MCF 10A (cell line): ENCODE measurements around the gene SNX17. TPM values are rescaled to one million over a fixed set of nuclear protein-coding genes. Genes with fewer than 3 reads are reported as not detected.
"Not testable (repeated sequence)": the region's sequence is repeated elsewhere in the genome, so short reads cannot be mapped to it uniquely, and the experiment has no call there.

Experiments
- BruUV-seq: library from RNA; stranded (reverse); fragments of 400-500 nt; replicated peaks from 2 replicates; lab custom pipeline; 2021; lab: Mats Ljungman, UMichigan
- CTCF ChIA-PET: fragments of 300-600 bp; sonication (Branson Sonifier 250); formaldehyde crosslinking; extraction: SDS; loops from one replicate; lab custom pipeline; 2021; ENCODE audit warnings: antibody characterized with exemption, inconsistent platforms; lab: Yijun Ruan, JAX
- POLR2A ChIA-PET: fragments of 300-600, 350-650 bp; sonication (Branson Sonifier 250); formaldehyde crosslinking; extraction: SDS; loops from one replicate; lab custom pipeline; 2020; ENCODE audit warnings: antibody characterized with exemption, inconsistent platforms; lab: Yijun Ruan, JAX
- DNase-seq: peaks from one replicate; pipeline ENCODE4 v3.0.0-alpha.2; 2018; ENCODE audit not compliant: unreplicated experiment
- H3K27ac Mint-ChIP-seq: one replicate; pipeline ENCODE4 v1.8.0; 2022; ENCODE audit warnings: mild to moderate bottlenecking, low read depth, mixed read lengths; ENCODE audit not compliant: unreplicated experiment
- H3K27me3 Mint-ChIP-seq: one replicate; pipeline ENCODE4 v1.8.0; 2022; ENCODE audit warnings: mixed read lengths; ENCODE audit not compliant: insufficient read depth, unreplicated experiment
- H3K36me3 Mint-ChIP-seq: one replicate; pipeline ENCODE4 v1.8.0; 2022; ENCODE audit warnings: mild to moderate bottlenecking, moderate library complexity, mixed read lengths; ENCODE audit not compliant: insufficient read depth, unreplicated experiment
- H3K4me1 Mint-ChIP-seq: one replicate; pipeline ENCODE4 v1.8.0; 2022; ENCODE audit warnings: mixed read lengths; ENCODE audit not compliant: insufficient read depth, unreplicated experiment
- H3K4me3 Mint-ChIP-seq: one replicate; pipeline ENCODE4 v1.8.0; 2022; ENCODE audit warnings: mild to moderate bottlenecking, moderate library complexity, mixed read lengths; ENCODE audit not compliant: unreplicated experiment
- H3K9me3 Mint-ChIP-seq: one replicate; pipeline ENCODE4 v1.8.0; 2022; ENCODE audit warnings: mixed read lengths; ENCODE audit not compliant: unreplicated experiment
- CTCF ChIP-seq: fragments of 200-600 bp; IDR thresholded peaks from one replicate; pipeline ENCODE4 v1.8.0; 2022; ENCODE audit warnings: antibody characterized with exemption, mild to moderate bottlenecking; ENCODE audit not compliant: unreplicated experiment
- intact Hi-C: fragments of 100-400 bp; cut with micrococcal nuclease; formaldehyde crosslinking; loops from 2 replicates; pipeline ENCODE4 v1.14.1; 2022
- total RNA-seq: library from RNA; stranded (reverse); gene quantifications from 2 replicates; pipeline ENCODE4 v1.2.3, GENCODE V29; 2022

The SNX17 gene
- total RNA-seq, 1 experiment from 2014 or later, result 125 TPM

DNA sequence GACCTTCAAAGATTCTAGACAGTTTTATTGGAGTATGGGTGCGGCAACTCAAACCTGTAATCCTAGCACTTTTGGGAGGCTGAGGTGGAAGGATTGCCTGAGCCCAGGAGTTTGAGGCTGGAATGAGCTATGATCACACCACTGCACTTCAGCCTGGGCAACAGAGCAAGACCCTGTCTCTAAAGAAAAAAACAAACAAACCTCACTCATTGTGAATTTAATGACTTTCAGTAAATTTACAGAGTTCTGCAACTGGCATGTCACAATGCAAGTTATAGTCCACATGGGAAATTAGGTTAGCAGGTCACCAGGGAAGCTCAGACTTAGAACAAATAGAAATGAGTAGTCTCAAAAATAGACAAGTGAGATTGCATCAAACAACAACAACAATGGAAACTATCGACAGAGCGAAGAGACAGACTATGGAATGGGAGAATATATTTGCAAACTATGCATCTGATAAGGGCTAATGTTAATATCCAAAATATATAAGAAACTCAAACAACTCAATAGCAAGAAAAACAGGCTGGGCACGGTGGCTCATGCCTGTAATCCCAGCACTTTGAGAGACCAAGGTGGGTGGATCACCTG is 51.3 kb downstream of the SNX17 start:
- POLR2A ChIA-PET, result interaction anchor here (0.5 to 3.2 kb wide), 4 partner anchors 7 to 98 kb away, joined by 3 to 29 read pairs (median 6); partner anchors contain the start of genes NRBP1 and PPM1G

GRCh38 chr2:27422958-27423357 is 52.5 kb downstream of the SNX17 start:
- intact Hi-C loops, result no loop called here
- H3K4me3 Mint-ChIP-seq, result no peak overlapping the region
- no peaks in the 10 kb centered on the region for H3K4me1 Mint-ChIP-seq
- H3K27ac Mint-ChIP-seq, result no peak overlapping the region
- ChIA-PET POLR2A (interaction anchor here (2.5 kb wide), 1 partner anchor 14 kb away, joined by 22 read pairs; the partner anchor contains the start of gene PPM1G), CTCF (interaction anchor here (0.7 kb wide), 1 partner anchor 261 kb away, joined by 4 read pairs; no protein-coding TSS in a partner anchor)
- TF ChIP-seq CTCF, result no peak
- H3K9me3 Mint-ChIP-seq, result no peaks in the 10 kb centered on the region
- DNase-seq, result no peak
- no TSS peak for BruUV-seq
- H3K27me3 Mint-ChIP-seq, result no peaks in the 10 kb centered on the region
- H3K36me3 Mint-ChIP-seq, result peaks cover 4% of the 10 kb centered on the region

More for the DNA sequence above, 51.3 kb downstream of the SNX17 start:
- BruUV-seq, result no TSS peak
- Mint-ChIP-seq H3K36me3 (no peaks in the 10 kb centered on the region), H3K27me3 (no peaks in the 10 kb centered on the region), H3K9me3 (no peaks in the 10 kb centered on the region), H3K27ac (no peak overlapping the region), H3K4me1 (no peaks in the 10 kb centered on the region), H3K4me3 (no peak overlapping the region)
- intact Hi-C loops, result no loop called here
- CTCF ChIA-PET, result no interaction called here
- DNase-seq, result no peak
- TF ChIP-seq CTCF, result no peak

GRCh38 chr2:27425039-27425438 is 54.6 kb downstream of the SNX17 start:
- ChIA-PET POLR2A (interaction anchor here (2.5 kb wide), 1 partner anchor 16 kb away, joined by 22 read pairs; the partner anchor contains the start of gene PPM1G), CTCF (interaction anchor here (0.6 kb wide), 1 partner anchor 21 kb away, joined by 3 read pairs; no protein-coding TSS in a partner anchor)
- not testable (repeated sequence) for BruUV-seq

More at GRCh38 chr2:27425039-27425438, 54.6 kb downstream of the SNX17 start:
- H3K27me3 Mint-ChIP-seq, H3K27ac Mint-ChIP-seq, H3K4me1 Mint-ChIP-seq, DNase-seq, H3K4me3 Mint-ChIP-seq, H3K9me3 Mint-ChIP-seq: not testable (repeated sequence)
- intact Hi-C loops, result loop anchor here (5.0 kb wide), 1 partner anchor 202 kb away; the partner anchor contains the start of genes CCDC121 and GPN1
- H3K36me3 Mint-ChIP-seq, result peaks cover 21% of the 10 kb centered on the region

Other genes starting within 250 kb of the SNX17 start
- gene ABHD1, start 246.8 kb upstream of the SNX17 start, total RNA-seq, result not detected in 2 replicates
- gene PREB, start 236.0 kb upstream of the SNX17 start, total RNA-seq, result 55.1 and 68.5 TPM in 2 replicates
- not detected in 2 replicates for gene PRR30, start 231.2 kb upstream of the SNX17 start, total RNA-seq
- not detected in 2 replicates for gene TCF23, start 221.6 kb upstream of the SNX17 start, total RNA-seq
- 115 and 122 TPM in 2 replicates for gene ATRAID, start 158.6 kb upstream of the SNX17 start, total RNA-seq
- gene SLC5A6, start 158.3 kb upstream of the SNX17 start, total RNA-seq, result 25.9 and 26.9 TPM in 2 replicates
- 59.5 and 66.5 TPM in 2 replicates for gene CAD, start 153.2 kb upstream of the SNX17 start, total RNA-seq
- gene SLC30A3, start 107.6 kb upstream of the SNX17 start, total RNA-seq, result not detected in 2 replicates
- gene DNAJC5G, start 95.2 kb upstream of the SNX17 start, total RNA-seq, result not detected in 2 replicates
- gene TRIM54, start 88.2 kb upstream of the SNX17 start, total RNA-seq, result not detected in 2 replicates
- gene UCN, start 62.2 kb upstream of the SNX17 start, total RNA-seq, result 7.9 and 9.5 TPM in 2 replicates
- gene MPV17, start 47.5 kb upstream of the SNX17 start, total RNA-seq, result 104 and 114 TPM in 2 replicates
- gene GTF3C2, start 13.9 kb upstream of the SNX17 start, total RNA-seq, result 47.5 and 47.8 TPM in 2 replicates
- gene EIF2B4, start 278 bp upstream of the SNX17 start, total RNA-seq, result 42.7 and 50.1 TPM in 2 replicates
- 14.8 and 16.2 TPM in 2 replicates for gene ZNF513, start 10.1 kb downstream of the SNX17 start, total RNA-seq
- 85.7 and 123 TPM in 2 replicates for gene PPM1G, start 39.0 kb downstream of the SNX17 start, total RNA-seq
- 79.5 and 97.3 TPM in 2 replicates for gene NRBP1, start 58.0 kb downstream of the SNX17 start, total RNA-seq
- 4.1 and 6.9 TPM in 2 replicates for gene KRTCAP3, start 71.8 kb downstream of the SNX17 start, total RNA-seq
- gene IFT172, start 119.1 kb downstream of the SNX17 start, total RNA-seq, result 20.6 and 22.3 TPM in 2 replicates
- gene FNDC4, start 124.6 kb downstream of the SNX17 start, total RNA-seq, result 0.79 and 1.1 TPM in 2 replicates
- not detected in 2 replicates for gene GCKR, start 126.2 kb downstream of the SNX17 start, total RNA-seq
- 19.9 and 25.5 TPM in 2 replicates for gene ZNF512, start 212.4 kb downstream of the SNX17 start, total RNA-seq